GM12891 (cell line): ENCODE data around the gene APOLD1.

Experiments
- POLR2A ChIP-seq: IDR thresholded peaks from 2 replicates; pipeline ENCODE4 v1.6.1; 2011; ENCODE audit warnings: low read depth, low read length, control low read depth
- POLR2AphosphoS5 ChIP-seq: IDR thresholded peaks from 2 replicates; pipeline ENCODE4 v1.6.1; 2011; ENCODE audit warnings: low read depth, low read length, control low read depth
- SPI1 ChIP-seq: IDR thresholded peaks from 2 replicates; pipeline ENCODE4 v1.6.1; 2011; ENCODE audit warnings: low read depth, low read length, control low read depth
- TAF1 ChIP-seq: IDR thresholded peaks from 2 replicates; pipeline ENCODE4 v1.6.1; 2011; ENCODE audit warnings: low read depth, low read length, control low read depth

GRCh38 chr12:12819221-12819620, 33.8 kb downstream of the APOLD1 start:
- TF ChIP-seq POLR2AphosphoS5 (no peak), TAF1 (no peak), POLR2A (no peak), SPI1 (no peak)
